Keratinocyte (primary cell): ENCODE results near the gene CLDN10. TPM values are rescaled to one million over a fixed set of nuclear protein-coding genes. Genes with fewer than 3 reads are reported as not detected.

ENCODE experiments used
- DNase-seq: peaks from one replicate; pipeline ENCODE4 v3.0.0-alpha.2; 2011; ENCODE audit warnings: low read depth, missing footprints, low spot score
- FAIRE-seq: peaks from 2 replicates; lab custom pipeline; 2011; peaks lifted over from hg19 to GRCh38; lab: Jason Lieb, UNC
- H2AFZ ChIP-seq: 2 replicates; pipeline ENCODE4 v1.6.0; 2012; ENCODE audit warnings: low read length, control low read depth, inconsistent platforms; ENCODE audit not compliant: control insufficient read depth
- H3K27ac ChIP-seq: 2 replicates; pipeline ENCODE4 v1.5.1; 2011; ENCODE audit warnings: low read length; ENCODE audit not compliant: control insufficient read depth, insufficient read depth
- H3K27me3 ChIP-seq: 3 replicates; pipeline ENCODE4 v1.6.0; 2011; ENCODE audit warnings: low read length; ENCODE audit not compliant: control insufficient read depth, insufficient read depth; ENCODE audit errors: extremely low read depth
- H3K36me3 ChIP-seq, 2 experiments: 2 replicates in 1 of 2; 3 replicates in 1 of 2; pipeline ENCODE4 v1.5.1; 2011; ENCODE audit warnings: low read length in 2 of 2, mild to moderate bottlenecking in 1 of 2; ENCODE audit not compliant: control insufficient read depth in 2 of 2, insufficient read depth in 2 of 2; ENCODE audit errors: extremely low read depth in 1 of 2
- H3K4me1 ChIP-seq: 3 replicates; pipeline ENCODE4 v1.5.1; 2011; ENCODE audit warnings: low read length; ENCODE audit not compliant: control insufficient read depth, insufficient read depth; ENCODE audit errors: extremely low read depth
- H3K4me2 ChIP-seq: 3 replicates; pipeline ENCODE4 v1.6.0; 2011; ENCODE audit warnings: low read depth, low read length; ENCODE audit not compliant: control insufficient read depth, insufficient read depth; ENCODE audit errors: extremely low read depth
- H3K4me3 ChIP-seq, 3 experiments: fragments of 200-600 bp in 1 of 3; sonication (generic) in 1 of 3; 2 replicates in 2 of 3; 3 replicates in 1 of 3; pipeline ENCODE4 v1.5.1; 2011 to 2016; ENCODE audit warnings: low read length in 3 of 3, mild to moderate bottlenecking in 3 of 3, control low read depth in 2 of 3, inconsistent platforms in 1 of 3, low read depth in 1 of 3, mixed read lengths in 1 of 3, mixed run types in 1 of 3, moderate library complexity in 1 of 3; ENCODE audit not compliant: control insufficient read depth in 2 of 3, insufficient read depth in 2 of 3; ENCODE audit errors: extremely low read depth in 1 of 3
- H3K79me2 ChIP-seq: 2 replicates; pipeline ENCODE4 v1.6.0; 2012; ENCODE audit warnings: low read length; ENCODE audit not compliant: control insufficient read depth, insufficient read depth
- H3K9ac ChIP-seq: 3 replicates; pipeline ENCODE4 v1.6.0; 2011; ENCODE audit warnings: low read length; ENCODE audit not compliant: control insufficient read depth, insufficient read depth; ENCODE audit errors: extremely low read depth
- H3K9me1 ChIP-seq: 3 replicates; pipeline ENCODE4 v1.6.0; 2011; ENCODE audit warnings: low read length; ENCODE audit not compliant: control insufficient read depth, insufficient read depth; ENCODE audit errors: extremely low read depth
- H3K9me3 ChIP-seq: 2 replicates; pipeline ENCODE4 v1.5.1; 2012; ENCODE audit warnings: low read depth, low read length; ENCODE audit not compliant: control insufficient read depth
- H4K20me1 ChIP-seq: 3 replicates; pipeline ENCODE4 v1.6.0; 2011; ENCODE audit warnings: low read length; ENCODE audit not compliant: control insufficient read depth, insufficient read depth; ENCODE audit errors: extremely low read depth
- EZH2 ChIP-seq: IDR thresholded peaks from one replicate; pipeline ENCODE4 v1.6.1; 2012; ENCODE audit warnings: inconsistent platforms, mild to moderate bottlenecking, low read length, moderate library complexity
- dilution Hi-C: fragments of 300-500 bp; cut with MboI; formaldehyde crosslinking; loops from one replicate; pipeline ENCODE4 v1.7.0; 2020; ENCODE audit warnings: low sequenced_read_pairs; ENCODE audit not compliant: extremely low pct_ligation_motif_present
- polyA plus RNA-seq, 5 experiments: library from polyadenylated mRNA; depleted of rRNA in 3 of 5; stranded (reverse) in 3 of 5; stranded (forward) in 1 of 5; unstranded in 1 of 5; fragments of >200 nt; gene quantifications; 1 replicate in 1 of 5; 2 replicates in 3 of 5; 3 replicates in 1 of 5; pipeline versions ENCODE4 v1.2.1 to v1.2.3, GENCODE V29; 2011 to 2012; ENCODE audit warnings: missing spikeins in 2 of 5, low read depth in 1 of 5, low replicate concordance in 1 of 5
- TF ChIP-seq, protein P1 (sequence below), 3 experiments: IDR thresholded peaks in 1 of 3; conservative IDR thresholded peaks in 1 of 3; optimal IDR thresholded peaks in 1 of 3; 2 replicates in 2 of 3; 3 replicates in 1 of 3; pipeline versions ENCODE3 to v1.5.1; 2011; ENCODE audit warnings: low read length in 3 of 3, mild to moderate bottlenecking in 3 of 3, moderate library complexity in 2 of 3, control low read depth in 1 of 3, inconsistent platforms in 1 of 3; ENCODE audit not compliant: insufficient read depth in 2 of 3; ENCODE audit errors: extremely low read depth in 1 of 3

CLDN10 gene
- polyA plus RNA-seq, 1 donor (not counting 4 experiments of a cell fraction or from before 2014, with no cell fraction given), result not detected

DNA sequence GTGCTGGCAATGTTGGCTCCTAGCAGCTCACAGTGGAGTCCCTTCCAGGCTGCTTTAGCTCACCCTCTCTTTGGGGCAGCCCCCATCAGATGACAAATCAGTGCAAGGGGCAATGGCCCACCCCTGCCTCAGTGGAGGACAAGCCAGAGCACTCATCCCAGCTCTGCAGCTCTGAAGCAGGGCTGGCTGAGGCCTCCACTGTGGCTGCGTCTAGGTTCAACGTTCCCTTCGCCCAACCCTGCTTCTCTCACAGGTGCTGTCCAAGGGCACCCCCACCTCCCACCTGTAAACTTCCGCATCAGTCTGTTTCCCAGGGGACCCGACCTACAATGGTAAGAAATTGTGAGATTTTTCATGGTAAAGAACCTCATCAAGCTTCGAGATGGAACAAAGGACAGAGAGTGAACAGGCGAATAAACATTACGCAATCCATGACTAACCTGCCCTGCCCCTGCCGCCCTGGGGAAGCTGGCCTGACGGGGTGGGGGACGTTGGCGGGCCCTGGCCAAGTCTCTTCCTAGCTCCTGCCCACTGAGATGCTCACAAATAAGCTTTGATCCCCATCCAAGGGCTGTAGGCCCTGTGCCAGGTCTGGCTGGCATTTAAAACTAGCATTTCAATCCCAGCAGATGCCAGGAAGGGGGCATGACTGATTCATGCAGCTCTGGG, 51.5 kb downstream of the CLDN10 start:
- DNase-seq (no peak), FAIRE-seq (no peak)
- H3K27ac ChIP-seq, result no peak overlapping the region
- peaks cover 3% of the 10 kb centered on the region for H3K9me1 ChIP-seq
- no peaks in the 10 kb centered on the region for H4K20me1 ChIP-seq
- TF ChIP-seq EZH2, result no peak
- TF ChIP-seq, protein P1, sequence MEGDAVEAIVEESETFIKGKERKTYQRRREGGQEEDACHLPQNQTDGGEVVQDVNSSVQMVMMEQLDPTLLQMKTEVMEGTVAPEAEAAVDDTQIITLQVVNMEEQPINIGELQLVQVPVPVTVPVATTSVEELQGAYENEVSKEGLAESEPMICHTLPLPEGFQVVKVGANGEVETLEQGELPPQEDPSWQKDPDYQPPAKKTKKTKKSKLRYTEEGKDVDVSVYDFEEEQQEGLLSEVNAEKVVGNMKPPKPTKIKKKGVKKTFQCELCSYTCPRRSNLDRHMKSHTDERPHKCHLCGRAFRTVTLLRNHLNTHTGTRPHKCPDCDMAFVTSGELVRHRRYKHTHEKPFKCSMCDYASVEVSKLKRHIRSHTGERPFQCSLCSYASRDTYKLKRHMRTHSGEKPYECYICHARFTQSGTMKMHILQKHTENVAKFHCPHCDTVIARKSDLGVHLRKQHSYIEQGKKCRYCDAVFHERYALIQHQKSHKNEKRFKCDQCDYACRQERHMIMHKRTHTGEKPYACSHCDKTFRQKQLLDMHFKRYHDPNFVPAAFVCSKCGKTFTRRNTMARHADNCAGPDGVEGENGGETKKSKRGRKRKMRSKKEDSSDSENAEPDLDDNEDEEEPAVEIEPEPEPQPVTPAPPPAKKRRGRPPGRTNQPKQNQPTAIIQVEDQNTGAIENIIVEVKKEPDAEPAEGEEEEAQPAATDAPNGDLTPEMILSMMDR (optimal IDR thresholded peaks at IDR 0.05 in 1 of 3, IDR thresholded peaks at IDR 0.05 in 1 of 3, conservative IDR thresholded peaks at IDR 0.05 in 1 of 3; ENCODE audit: extremely low read depth in 1 of 3, insufficient read depth in 2 of 3, low read length in 3 of 3), result no peak
- peak overlapping the region; percentile 12 for H3K4me2 ChIP-seq
- H3K9me3 ChIP-seq, result no peaks in the 10 kb centered on the region
- peaks cover 11% of the 10 kb centered on the region for H3K27me3 ChIP-seq
- H3K9ac ChIP-seq, result no peak overlapping the region
- no peak overlapping the region for H2AFZ ChIP-seq
- peaks cover 9% of the 10 kb centered on the region for H3K4me1 ChIP-seq
- H3K36me3 ChIP-seq, result no peaks in the 10 kb centered on the region
- no peaks in the 10 kb centered on the region for H3K79me2 ChIP-seq
- no peak overlapping the region for H3K4me3 ChIP-seq
- dilution Hi-C loops, result no loop called here

DNA sequence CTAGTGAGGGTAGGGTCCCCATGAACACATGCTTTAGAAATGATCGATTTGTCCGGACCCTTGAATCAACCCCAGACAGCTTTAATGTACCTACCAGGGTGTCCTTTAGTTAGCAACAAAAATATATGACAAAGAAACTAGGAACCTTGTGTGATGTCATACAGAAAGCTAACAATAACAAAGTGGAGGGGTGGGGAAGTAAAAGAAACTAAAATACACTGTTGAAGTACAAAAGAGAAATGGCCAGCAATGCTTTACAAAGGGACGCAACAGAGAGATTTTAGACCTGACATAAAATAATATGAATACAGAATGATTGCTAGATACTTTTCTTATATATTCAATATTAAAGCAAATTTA, 52.0 kb downstream of the CLDN10 start:
- DNase-seq (no peak), FAIRE-seq (no peak)
- no peaks in the 10 kb centered on the region for H3K79me2 ChIP-seq
- no peak overlapping the region for H2AFZ ChIP-seq
- no peaks in the 10 kb centered on the region for H3K36me3 ChIP-seq
- no peak overlapping the region for H3K4me3 ChIP-seq
- H3K4me2 ChIP-seq, result no peak overlapping the region
- dilution Hi-C loops, result no loop called here
- peaks cover 9% of the 10 kb centered on the region for H3K4me1 ChIP-seq
- no peaks in the 10 kb centered on the region for H4K20me1 ChIP-seq
- H3K27ac ChIP-seq, result no peak overlapping the region
- H3K9me3 ChIP-seq, result no peaks in the 10 kb centered on the region
- TF ChIP-seq, protein P1 (optimal IDR thresholded peaks at IDR 0.05 in 1 of 3, IDR thresholded peaks at IDR 0.05 in 1 of 3, conservative IDR thresholded peaks at IDR 0.05 in 1 of 3; ENCODE audit: extremely low read depth in 1 of 3, insufficient read depth in 2 of 3, low read length in 3 of 3), result no peak
- no peak for TF ChIP-seq EZH2
- H3K9me1 ChIP-seq, result peaks cover 3% of the 10 kb centered on the region
- H3K27me3 ChIP-seq, result peaks cover 11% of the 10 kb centered on the region
- H3K9ac ChIP-seq, result no peak overlapping the region
